Effector memory CD4-positive, alpha-beta T cell (primary cell): ENCODE results near the gene DUSP3.
A peak's percentile ranks its signal among the peaks of the same experiment; 100 is the strongest.

Source experiments
- DNase-seq, 3 donors: peaks; one replicate each; pipeline ENCODE4 v3.0.0-alpha.2; 2020
- H3K27ac ChIP-seq: 2 replicates; pipeline ENCODE4 v1.7.0; 2013; ENCODE audit warnings: mild to moderate bottlenecking, low read length, moderate library complexity; ENCODE audit not compliant: insufficient read depth, poor library complexity, severe bottlenecking
- H3K27me3 ChIP-seq: replicated peaks from 2 replicates; pipeline ENCODE4 v1.7.0; 2013; ENCODE audit warnings: mild to moderate bottlenecking, low read length; ENCODE audit not compliant: insufficient read depth, control insufficient read depth, poor library complexity, severe bottlenecking
- H3K36me3 ChIP-seq: 2 replicates; pipeline ENCODE4 v1.7.0; 2013; ENCODE audit warnings: mild to moderate bottlenecking, low read length, moderate library complexity; ENCODE audit not compliant: control insufficient read depth, insufficient read depth
- H3K4me1 ChIP-seq: 2 replicates; pipeline ENCODE4 v1.7.0; 2013; ENCODE audit warnings: low read length, mild to moderate bottlenecking; ENCODE audit not compliant: control insufficient read depth, insufficient read depth, poor library complexity, severe bottlenecking
- H3K4me3 ChIP-seq: 2 replicates; pipeline ENCODE4 v1.7.0; 2013; ENCODE audit warnings: low read length, low read depth, mild to moderate bottlenecking; ENCODE audit not compliant: insufficient read depth, poor library complexity, severe bottlenecking
- H3K9me3 ChIP-seq: 2 replicates; pipeline ENCODE4 v1.7.0; 2013; ENCODE audit warnings: mild to moderate bottlenecking, low read length, moderate library complexity; ENCODE audit not compliant: control insufficient read depth

The DUSP3 gene

DNA sequence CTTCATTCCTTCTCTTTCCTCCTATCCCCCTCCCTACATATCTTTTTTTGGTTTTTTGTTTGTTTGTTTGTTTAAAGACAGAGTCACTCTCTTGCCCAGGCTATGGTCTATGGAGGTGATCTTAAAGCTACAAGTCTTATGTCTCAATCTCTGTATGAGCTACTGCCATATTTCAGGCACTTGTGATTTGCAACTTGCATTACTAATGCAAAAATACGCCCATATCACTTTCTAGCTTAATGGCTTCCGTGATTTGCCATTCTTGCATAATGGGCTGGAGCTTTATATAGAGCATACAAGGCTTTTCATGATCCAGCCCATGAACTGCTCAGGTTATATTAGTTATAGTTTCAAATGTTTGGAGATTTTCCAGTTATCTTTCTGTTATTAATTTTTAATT is 9.0 kb upstream of the DUSP3 start:
- Histone ChIP-seq H3K9me3 (no peaks in the 10 kb centered on the region), H3K4me1 (no peaks in the 10 kb centered on the region), H3K27ac (no peak overlapping the region), H3K27me3 (no peaks in the 10 kb centered on the region), H3K36me3 (no peaks in the 10 kb centered on the region), H3K4me3 (no peak overlapping the region)
- no peak for DNase-seq

GRCh38 chr17:43784628-43785101 is 5.9 kb upstream of the DUSP3 start:
- Histone ChIP-seq H3K9me3 (no peaks in the 10 kb centered on the region), H3K4me1 (peaks cover 1% of the 10 kb centered on the region), H3K27me3 (no peaks in the 10 kb centered on the region), H3K36me3 (no peaks in the 10 kb centered on the region), H3K27ac (no peak overlapping the region), H3K4me3 (no peak overlapping the region)
- no peak for DNase-seq

DNA sequence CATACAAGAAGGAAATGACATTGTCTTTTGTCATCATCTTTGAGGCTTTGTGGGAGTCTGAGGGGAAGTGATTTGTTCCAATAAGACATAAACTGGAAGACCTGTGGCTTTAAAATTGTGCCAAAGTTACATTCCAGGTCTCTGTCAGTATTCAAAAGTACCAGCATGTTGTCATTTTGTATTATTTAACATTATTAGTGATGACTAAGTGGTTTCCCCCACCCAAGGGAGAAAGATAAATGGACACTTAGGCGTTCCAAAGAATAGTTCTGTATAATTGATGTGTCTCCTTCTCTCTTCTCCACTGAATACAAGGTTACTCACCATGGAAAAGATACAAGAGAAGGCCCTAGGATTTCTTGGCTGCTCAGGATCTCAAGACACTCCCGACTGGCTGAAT is 5.3 kb upstream of the DUSP3 start:
- no peaks in the 10 kb centered on the region for H3K9me3 ChIP-seq
- H3K4me1 ChIP-seq = peaks cover 7% of the 10 kb centered on the region
- H3K36me3 ChIP-seq = no peaks in the 10 kb centered on the region
- no peaks in the 10 kb centered on the region for H3K27me3 ChIP-seq
- H3K4me3 ChIP-seq = no peak overlapping the region
- DNase-seq = no peak
- no peak overlapping the region for H3K27ac ChIP-seq

DNA sequence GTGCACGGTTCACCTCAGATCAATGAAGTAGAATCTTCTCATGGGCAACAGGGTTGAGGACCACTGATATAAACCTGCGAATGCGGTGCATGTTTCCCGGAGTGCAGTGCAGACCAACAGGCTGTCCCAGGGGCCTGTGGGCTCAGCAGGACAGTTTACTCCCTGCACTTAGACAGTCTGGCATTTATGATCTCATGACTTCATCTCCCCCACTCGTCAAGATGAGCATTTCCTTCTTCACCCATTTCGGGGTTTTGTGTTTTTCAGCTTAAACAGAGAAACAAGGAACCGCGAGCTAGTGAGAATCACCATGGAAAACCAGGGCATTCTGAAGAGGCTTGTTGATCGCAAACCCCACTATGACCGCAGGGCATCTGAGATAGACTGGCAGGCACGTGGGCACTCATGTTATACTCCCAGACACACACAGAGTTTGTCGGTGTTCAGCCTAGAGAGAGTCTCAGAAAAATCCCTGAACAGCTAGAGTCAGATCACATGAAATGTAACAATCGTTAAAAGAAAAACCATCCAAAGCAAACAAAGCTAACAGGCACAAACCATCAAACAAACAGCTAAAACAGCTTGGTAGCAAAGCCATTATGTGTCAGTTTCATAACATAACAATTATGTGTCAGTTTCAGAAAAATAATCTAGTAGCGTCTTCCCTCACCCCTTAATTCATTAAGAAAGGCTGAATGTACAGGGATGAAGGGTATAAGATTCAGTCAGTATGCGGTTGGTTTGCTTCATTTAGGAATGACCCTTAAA is 4.3 kb upstream of the DUSP3 start:
- Histone ChIP-seq H3K27ac (no peak overlapping the region), H3K4me1 (peaks cover 11% of the 10 kb centered on the region), H3K9me3 (no peaks in the 10 kb centered on the region), H3K27me3 (no peaks in the 10 kb centered on the region), H3K36me3 (no peaks in the 10 kb centered on the region), H3K4me3 (no peak overlapping the region)
- DNase-seq = no peak

DNA sequence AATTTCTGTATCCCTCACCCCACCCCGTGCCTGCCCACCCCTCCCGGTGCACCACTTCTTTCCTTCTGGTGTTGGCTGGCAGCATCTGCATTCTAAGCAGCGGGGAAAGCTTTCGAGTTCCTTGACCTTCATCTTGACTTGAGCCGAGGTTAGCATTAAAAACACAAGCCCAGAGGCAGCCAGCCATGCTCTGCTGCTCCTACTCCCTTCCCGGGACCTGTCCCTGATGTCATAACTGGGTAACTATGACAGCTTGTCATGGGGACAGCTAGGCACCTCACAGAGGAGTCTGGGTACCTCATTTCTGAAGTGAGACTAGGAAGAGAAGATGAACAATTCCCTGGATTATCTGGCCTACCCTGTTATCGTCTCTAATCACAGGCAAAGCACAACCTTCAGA is 1.4 kb upstream of the DUSP3 start, which contains the start of gene CFAP97D1:
CFAP97D1 (plus strand) TSS at position 301 of the 400 bp plus-strand sequence; CDS start at position 329, 28 bp downstream.
- no peaks in the 10 kb centered on the region for H3K36me3 ChIP-seq
- no peaks in the 10 kb centered on the region for H3K27me3 ChIP-seq
- peaks cover 14% of the 10 kb centered on the region for H3K4me1 ChIP-seq
- H3K4me3 ChIP-seq = peak within 1 kb of the TSS; percentile 84
- H3K9me3 ChIP-seq = no peaks in the 10 kb centered on the region
- peak within 1 kb of the TSS; percentile 22 for H3K27ac ChIP-seq
- DNase-seq = no peak

GRCh38 chr17:43779145-43780125 is 658 bp upstream of the DUSP3 start:
- Histone ChIP-seq H3K27ac (peak overlapping the region; percentile 22), H3K4me3 (peak overlapping the region; percentile 84), H3K36me3 (peaks cover 2% of the 10 kb centered on the region), H3K9me3 (no peaks in the 10 kb centered on the region), H3K27me3 (no peaks in the 10 kb centered on the region), H3K4me1 (peaks cover 14% of the 10 kb centered on the region)
- no peak for DNase-seq

DNA sequence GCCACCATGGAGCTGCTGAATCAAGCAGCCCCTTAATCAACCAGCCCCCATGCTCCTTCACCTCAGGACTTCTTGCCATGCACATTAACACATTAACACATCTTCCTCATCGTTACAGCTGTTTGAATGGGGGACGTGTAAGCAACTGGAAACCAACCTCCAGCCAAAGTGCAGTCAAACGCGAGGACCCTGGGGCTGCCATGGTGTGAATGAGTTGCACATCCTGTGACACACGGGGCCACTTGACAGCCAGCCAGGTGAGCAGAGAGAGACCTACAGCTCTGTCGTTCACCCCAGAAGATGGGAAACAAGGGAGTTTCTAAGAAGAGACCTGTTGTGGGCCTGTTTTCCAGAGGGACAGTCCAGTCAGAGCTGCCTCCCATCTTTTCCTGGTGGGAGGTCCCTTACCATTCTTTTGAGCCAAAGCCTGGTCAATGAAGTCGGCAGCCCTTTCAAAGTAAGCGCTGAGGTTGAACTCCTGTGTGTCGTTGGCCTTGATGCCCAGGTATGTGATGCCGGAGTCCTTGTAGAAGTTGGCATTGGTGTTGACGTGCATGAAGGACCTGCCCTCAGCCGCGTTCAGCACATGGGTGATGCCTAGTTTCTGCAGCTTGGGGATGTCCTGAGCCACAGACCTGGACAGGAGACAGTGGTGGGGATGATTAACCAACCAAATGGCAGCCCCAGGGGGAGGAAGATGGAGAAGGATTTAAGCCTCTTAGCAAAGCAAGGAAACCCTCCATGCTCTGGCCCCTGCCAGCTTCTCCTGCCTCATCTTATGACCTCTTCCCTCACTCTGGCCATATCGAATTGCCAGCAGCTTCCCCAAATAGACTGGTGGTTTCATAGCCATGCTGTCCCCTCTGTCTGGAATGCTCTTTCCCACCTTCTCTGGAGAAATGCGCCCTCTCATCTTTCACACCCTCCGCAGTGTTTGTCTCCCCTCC is 4.2 kb downstream of the DUSP3 start:
- Histone ChIP-seq H3K36me3 (peaks cover 25% of the 10 kb centered on the region), H3K27me3 (no peaks in the 10 kb centered on the region), H3K27ac (no peak overlapping the region), H3K4me1 (peaks cover 12% of the 10 kb centered on the region), H3K9me3 (no peaks in the 10 kb centered on the region), H3K4me3 (no peak overlapping the region)
- DNase-seq = no peak

GRCh38 chr17:43772877-43773648 is 5.7 kb downstream of the DUSP3 start:
- H3K9me3 ChIP-seq = no peaks in the 10 kb centered on the region
- peaks cover 30% of the 10 kb centered on the region for H3K36me3 ChIP-seq
- no peaks in the 10 kb centered on the region for H3K27me3 ChIP-seq
- peaks cover 3% of the 10 kb centered on the region for H3K4me1 ChIP-seq
- H3K27ac ChIP-seq = no peak overlapping the region
- no peak overlapping the region for H3K4me3 ChIP-seq
- no peak for DNase-seq

- peaks cover 30% of the 10 kb centered on the region for H3K36me3 ChIP-seq
- H3K27ac ChIP-seq = no peak overlapping the region
- H3K4me1 ChIP-seq = no peaks in the 10 kb centered on the region
- H3K27me3 ChIP-seq = no peaks in the 10 kb centered on the region
- DNase-seq = no peak
- no peak overlapping the region for H3K4me3 ChIP-seq
- no peaks in the 10 kb centered on the region for H3K9me3 ChIP-seq
Measured at GRCh38 chr17:43771463-43771862, 7.3 kb downstream of the DUSP3 start.
